Left lung (tissue), 10 donors: ENCODE data around the gene GALNT2. TPM values are rescaled to one million over a fixed set of nuclear protein-coding genes. Genes with fewer than 3 reads are reported as not detected.

Experiments used
- ATAC-seq: fragments of 200-7000 bp; cut with Tn5 transposase; one replicate; pipeline ENCODE4 v1.9.1; 2020; ENCODE audit warnings: moderate library complexity
- DNase-seq, 4 donors: peaks; one replicate each; pipeline ENCODE4 v3.0.0-alpha.2; 2013 to 2020
- H3K27ac ChIP-seq, 2 donors: fragments of 200-600 bp; sonication (generic) in 1 of 2; one replicate each; pipeline versions ENCODE4 v1.5.0 to v1.8.0; 2020 to 2021
- H3K27me3 ChIP-seq, 2 donors: fragments of 200-600 bp; sonication (generic) in 1 of 2; one replicate each; pipeline versions ENCODE4 v1.5.0 to v1.8.0; 2020 to 2021
- H3K36me3 ChIP-seq, 2 donors: fragments of 200-600 bp; sonication (generic) in 1 of 2; one replicate each; pipeline versions ENCODE4 v1.5.0 to v1.8.0; 2020 to 2021
- H3K4me1 ChIP-seq, 2 donors: fragments of 200-600 bp; one replicate each; pipeline ENCODE4 v1.8.0; 2021
- H3K4me3 ChIP-seq, 2 donors: fragments of 200-600 bp; sonication (generic) in 1 of 2; one replicate each; pipeline versions ENCODE4 v1.5.0 to v1.8.0; 2020 to 2021; ENCODE audit warnings: mild to moderate bottlenecking in 1 of 2
- H3K9me3 ChIP-seq, 2 donors: fragments of 200-600 bp; sonication (generic) in 1 of 2; one replicate each; pipeline versions ENCODE4 v1.5.0 to v1.8.0; 2020 to 2021
- CTCF ChIP-seq, 2 donors: fragments of 200-600 bp; sonication (generic) in 1 of 2; IDR thresholded peaks; one replicate each; pipeline versions ENCODE4 v1.5.0 to v1.8.0; 2021; ENCODE audit warnings: antibody characterized with exemption in 2 of 2
- intact Hi-C, 2 donors: fragments of 100-400 bp; cut with DNase I; formaldehyde crosslinking; loops; one replicate each; pipeline versions ENCODE4 v1.11.2 to v1.14.2; 2022
- polyA plus RNA-seq, 6 donors: library from polyadenylated mRNA; unstranded; fragments of 120-200 nt; gene quantifications; one replicate each; pipeline ENCODE4 v1.2.1, GENCODE V29; 2013; ENCODE audit not compliant: insufficient read length in 6 of 6
- total RNA-seq, 2 donors: library from RNA; stranded (reverse); fragmentation: NEBNext Ultra II Directional; extraction: Animal tissue kit (Norgen Biotek cat#: 25700); gene quantifications; one replicate each; pipeline ENCODE4 v1.2.1, GENCODE V29; 2021
- donor health status: DM: no; HTN: yes; CAD: no.
- donor health status: DM: no; HTN: no; CAD: no.

GALNT2 gene
- total and polyA plus RNA-seq, 8 donors = 27.6 to 114 (median 40.0) TPM

GRCh38 chr1:230291731-230292620 lies 224.9 kb downstream of the GALNT2 start:
- no peak overlapping the region for H3K4me3 ChIP-seq
- TF ChIP-seq CTCF (IDR thresholded peaks at IDR 0.05) = no peak
- peaks cover 0 to 17% of the 10 kb centered on the region in 2 donors for H3K27me3 ChIP-seq
- no peaks in the 10 kb centered on the region for H3K36me3 ChIP-seq
- ATAC-seq = no peak
- H3K4me1 ChIP-seq = no peaks in the 10 kb centered on the region
- H3K27ac ChIP-seq = no peak overlapping the region
- DNase-seq = peak in 1 of 4 donors; percentile 62
- intact Hi-C loops = no loop called here
- no peaks in the 10 kb centered on the region for H3K9me3 ChIP-seq

- intact Hi-C loops = no loop called here
- TF ChIP-seq CTCF (IDR thresholded peaks at IDR 0.05) = no peak
- Histone ChIP-seq H3K4me3 (no peak overlapping the region), H3K27me3 (peaks cover 0 to 17% of the 10 kb centered on the region in 2 donors), H3K27ac (no peak overlapping the region), H3K9me3 (no peaks in the 10 kb centered on the region), H3K4me1 (no peaks in the 10 kb centered on the region), H3K36me3 (no peaks in the 10 kb centered on the region)
- DNase-seq = no peak
- no peak for ATAC-seq
Measured at GRCh38 chr1:230292689-230293389, 225.8 kb downstream of the GALNT2 start.

GRCh38 chr1:230293390-230293700 lies 226.3 kb downstream of the GALNT2 start:
- no peaks in the 10 kb centered on the region for H3K4me1 ChIP-seq
- H3K4me3 ChIP-seq = no peak overlapping the region
- ATAC-seq (no peak), DNase-seq (no peak)
- peaks cover 0 to 17% of the 10 kb centered on the region in 2 donors for H3K27me3 ChIP-seq
- intact Hi-C loops = no loop called here
- TF ChIP-seq CTCF (IDR thresholded peaks at IDR 0.05) = no peak
- no peak overlapping the region for H3K27ac ChIP-seq
- H3K9me3 ChIP-seq = no peaks in the 10 kb centered on the region
- H3K36me3 ChIP-seq = no peaks in the 10 kb centered on the region

- no peak for ATAC-seq
- H3K4me1 ChIP-seq = no peaks in the 10 kb centered on the region
- H3K27ac ChIP-seq = no peak overlapping the region
- no peak for TF ChIP-seq CTCF (IDR thresholded peaks at IDR 0.05)
- intact Hi-C loops = no loop called here
- peaks cover 0 to 17% of the 10 kb centered on the region in 2 donors for H3K27me3 ChIP-seq
- no peaks in the 10 kb centered on the region for H3K36me3 ChIP-seq
- H3K4me3 ChIP-seq = no peak overlapping the region
- no peak for DNase-seq
- no peaks in the 10 kb centered on the region for H3K9me3 ChIP-seq
Measured at GRCh38 chr1:230295367-230295766, 228.3 kb downstream of the GALNT2 start.
